GM12875 (cell line): ENCODE data around the gene TBX18.

Experiments used
- H3K4me3 ChIP-seq: one replicate; pipeline ENCODE4 v1.5.1; 2011; ENCODE audit warnings: low read depth, low read length, control low read depth
- CTCF ChIP-seq: IDR thresholded peaks from 2 replicates; pipeline ENCODE4 v1.5.1; 2011; ENCODE audit warnings: low read depth, mild to moderate bottlenecking, control low read depth, inconsistent platforms, low read length, moderate library complexity, borderline replicate concordance; ENCODE audit not compliant: insufficient read depth

Gene TBX18

GRCh38 chr6:84798257-84798656, 33.9 kb upstream of the TBX18 start:
- no peak overlapping the region for H3K4me3 ChIP-seq
- TF ChIP-seq CTCF: no peak

GRCh38 chr6:84796343-84796742, 31.9 kb upstream of the TBX18 start:
- TF ChIP-seq CTCF: no peak
- no peak overlapping the region for H3K4me3 ChIP-seq

- H3K4me3 ChIP-seq: no peak overlapping the region
- TF ChIP-seq CTCF: no peak
These were observed 27.5 kb upstream of the TBX18 start for GRCh38 chr6:84791927-84792326.

GRCh38 chr6:84791233-84791632, 26.8 kb upstream of the TBX18 start:
- H3K4me3 ChIP-seq: no peak overlapping the region
- TF ChIP-seq CTCF: no peak

- TF ChIP-seq CTCF: no peak
- no peak overlapping the region for H3K4me3 ChIP-seq
These were observed 24.8 kb upstream of the TBX18 start for GRCh38 chr6:84789170-84789569.

GRCh38 chr6:84788689-84789088, 24.3 kb upstream of the TBX18 start:
- TF ChIP-seq CTCF: no peak
- H3K4me3 ChIP-seq: no peak overlapping the region

- no peak for TF ChIP-seq CTCF
- H3K4me3 ChIP-seq: no peak overlapping the region
These were observed 21.3 kb upstream of the TBX18 start for GRCh38 chr6:84785671-84786070.
